ENCODE measurements around the gene ATP2B2.

Gene ATP2B2

GRCh38 chr3:10289787-10290355 is 215.5 kb downstream of the ATP2B2 start:
- DNase-seq: peak; percentile 4

GRCh38 chr3:10289077-10289476 is 216.3 kb downstream of the ATP2B2 start:
- no peak for DNase-seq

- DNase-seq: no peak
Measured at GRCh38 chr3:10288575-10288960, 216.8 kb downstream of the ATP2B2 start.

- DNase-seq: no peak
Measured at GRCh38 chr3:10287936-10288574, 217.3 kb downstream of the ATP2B2 start.

- peak; percentile 63 for DNase-seq
Measured at GRCh38 chr3:10286596-10287295, 218.6 kb downstream of the ATP2B2 start.

GRCh38 chr3:10286133-10286524 is 219.3 kb downstream of the ATP2B2 start:
- no peak for DNase-seq

GRCh38 chr3:10285272-10286132 is 219.9 kb downstream of the ATP2B2 start:
- DNase-seq: no peak

GRCh38 chr3:10284496-10284895 is 220.9 kb downstream of the ATP2B2 start:
- no peak for DNase-seq

GRCh38 chr3:10283638-10284037 is 221.7 kb downstream of the ATP2B2 start:
- DNase-seq: peak; percentile 83

GRCh38 chr3:10281951-10282350 is 223.4 kb downstream of the ATP2B2 start:
- DNase-seq: no peak

GRCh38 chr3:10280571-10280970 is 224.8 kb downstream of the ATP2B2 start:
- DNase-seq: no peak

GRCh38 chr3:10280177-10280529 is 225.2 kb downstream of the ATP2B2 start:
- no peak for DNase-seq

GRCh38 chr3:10279384-10280176 is 225.8 kb downstream of the ATP2B2 start:
- no peak for DNase-seq

GRCh38 chr3:10278501-10278900 is 226.9 kb downstream of the ATP2B2 start:
- no peak for DNase-seq

GRCh38 chr3:10277115-10277625 is 228.2 kb downstream of the ATP2B2 start:
- DNase-seq: no peak

- DNase-seq: no peak
Measured at GRCh38 chr3:10274601-10275000, 230.8 kb downstream of the ATP2B2 start.
